ENCODE measurements around the gene AUTS2. TPM values are rescaled to one million over a fixed set of nuclear protein-coding genes. Genes with fewer than 3 reads are reported as not detected.

AUTS2 gene
- total and polyA plus RNA-seq, 11 donors, result 3.4 to 14.0 (median 7.3) TPM

- DNase-seq (no peak), ATAC-seq (peak in 1 of 4 donors; percentile 32)
- 68 to 85% (median 76%) methylated on average over 11 of the region's 11 CpGs for WGBS, 4 donors
- Histone ChIP-seq H3K27me3 (no peaks in the 10 kb centered on the region), H3K4me3 (no peak overlapping the region), H3K4me1 (peaks cover 0 to 27% (median 6%) of the 10 kb centered on the region in 12 donors), H3K9me3 (no peaks in the 10 kb centered on the region), H3K36me3 (no peaks in the 10 kb centered on the region), H3K27ac (peak overlapping the region in 4 of 12 donors; percentile 5 to 28 (median 15))
- intact Hi-C loops (cut with DNase I), result loop anchor here in 1 of 10 donors (10.0 kb wide), 1 partner anchor 56 kb away; no protein-coding TSS in a partner anchor
- TF ChIP-seq CTCF (IDR thresholded peaks at IDR 0.05) (no peak), POLR2A (IDR thresholded peaks at IDR 0.05) (no peak)
Measured at GRCh38 chr7:69678494-69679187, 80.4 kb downstream of the AUTS2 start.

GRCh38 chr7:69681181-69681580 lies 82.9 kb downstream of the AUTS2 start:
- TF ChIP-seq POLR2A (IDR thresholded peaks at IDR 0.05) (no peak), CTCF (IDR thresholded peaks at IDR 0.05) (no peak)
- no peaks in the 10 kb centered on the region for H3K36me3 ChIP-seq
- no peaks in the 10 kb centered on the region for H3K27me3 ChIP-seq
- no peak overlapping the region for H3K4me3 ChIP-seq
- WGBS, 4 donors, result 66 to 92% (median 84%) methylated on average over 3 of the region's 3 CpGs
- ATAC-seq (no peak), DNase-seq (no peak)
- H3K4me1 ChIP-seq, result peaks cover 0 to 29% (median 7%) of the 10 kb centered on the region in 12 donors
- intact Hi-C loops (cut with DNase I), result no loop called here
- no peaks in the 10 kb centered on the region for H3K9me3 ChIP-seq
- no peak overlapping the region for H3K27ac ChIP-seq

- DNase-seq (no peak), ATAC-seq (no peak)
- TF ChIP-seq POLR2A (IDR thresholded peaks at IDR 0.05) (no peak), CTCF (IDR thresholded peaks at IDR 0.05) (no peak)
- intact Hi-C loops (cut with DNase I), result no loop called here
- WGBS, 4 donors, result 81 to 97% (median 95%) methylated on average over 4 of the region's 4 CpGs
- Histone ChIP-seq H3K9me3 (no peaks in the 10 kb centered on the region), H3K4me1 (peaks cover 0 to 25% (median 6%) of the 10 kb centered on the region in 12 donors), H3K4me3 (no peak overlapping the region), H3K36me3 (no peaks in the 10 kb centered on the region), H3K27me3 (no peaks in the 10 kb centered on the region), H3K27ac (no peak overlapping the region)
Measured at GRCh38 chr7:69682518-69682917, 84.2 kb downstream of the AUTS2 start.

- intact Hi-C loops (cut with DNase I), result no loop called here
- WGBS, 4 donors, result 89 to 91% (median 90%) methylated on average over 8 of the region's 8 CpGs
- no peak overlapping the region for H3K4me3 ChIP-seq
Measured at GRCh38 chr7:69683002-69683401, 84.7 kb downstream of the AUTS2 start.

More at GRCh38 chr7:69683002-69683401, 84.7 kb downstream of the AUTS2 start:
- no peaks in the 10 kb centered on the region for H3K27me3 ChIP-seq
- no peaks in the 10 kb centered on the region for H3K36me3 ChIP-seq
- peaks cover 0 to 22% (median 5%) of the 10 kb centered on the region in 12 donors for H3K4me1 ChIP-seq
- no peak for DNase-seq
- TF ChIP-seq POLR2A (IDR thresholded peaks at IDR 0.05), result no peak
- TF ChIP-seq CTCF (IDR thresholded peaks at IDR 0.05), result no peak
- ATAC-seq, result no peak
- no peak overlapping the region for H3K27ac ChIP-seq
- no peaks in the 10 kb centered on the region for H3K9me3 ChIP-seq
